ENCODE results near the gene CHRNB4.
"Not testable (repeated sequence)": the region's sequence is repeated elsewhere in the genome, so short reads cannot be mapped to it uniquely, and the experiment has no call there.

Gene CHRNB4

DNA sequence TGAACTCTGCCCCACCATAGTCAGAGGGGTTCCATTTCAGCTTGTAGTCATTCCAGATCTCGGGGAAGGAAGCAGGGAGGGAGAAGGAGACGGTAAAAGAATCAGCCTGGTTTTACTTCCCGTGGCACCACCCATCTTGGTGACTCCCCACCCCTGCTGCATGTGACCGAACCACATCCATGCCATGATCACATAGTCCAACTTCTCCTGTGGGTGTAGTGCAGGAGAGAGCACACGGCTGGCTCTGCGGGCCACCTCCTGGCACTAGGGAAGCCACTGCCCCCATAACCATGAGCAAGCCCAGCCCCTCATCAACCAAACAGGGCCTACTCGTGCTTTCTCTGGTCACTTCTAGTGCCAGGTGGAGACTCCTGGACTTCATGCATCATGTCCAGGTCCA lies 23.9 kb downstream of the CHRNB4 start:
- TF ChIP-seq, protein P1, sequence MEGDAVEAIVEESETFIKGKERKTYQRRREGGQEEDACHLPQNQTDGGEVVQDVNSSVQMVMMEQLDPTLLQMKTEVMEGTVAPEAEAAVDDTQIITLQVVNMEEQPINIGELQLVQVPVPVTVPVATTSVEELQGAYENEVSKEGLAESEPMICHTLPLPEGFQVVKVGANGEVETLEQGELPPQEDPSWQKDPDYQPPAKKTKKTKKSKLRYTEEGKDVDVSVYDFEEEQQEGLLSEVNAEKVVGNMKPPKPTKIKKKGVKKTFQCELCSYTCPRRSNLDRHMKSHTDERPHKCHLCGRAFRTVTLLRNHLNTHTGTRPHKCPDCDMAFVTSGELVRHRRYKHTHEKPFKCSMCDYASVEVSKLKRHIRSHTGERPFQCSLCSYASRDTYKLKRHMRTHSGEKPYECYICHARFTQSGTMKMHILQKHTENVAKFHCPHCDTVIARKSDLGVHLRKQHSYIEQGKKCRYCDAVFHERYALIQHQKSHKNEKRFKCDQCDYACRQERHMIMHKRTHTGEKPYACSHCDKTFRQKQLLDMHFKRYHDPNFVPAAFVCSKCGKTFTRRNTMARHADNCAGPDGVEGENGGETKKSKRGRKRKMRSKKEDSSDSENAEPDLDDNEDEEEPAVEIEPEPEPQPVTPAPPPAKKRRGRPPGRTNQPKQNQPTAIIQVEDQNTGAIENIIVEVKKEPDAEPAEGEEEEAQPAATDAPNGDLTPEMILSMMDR (IDR thresholded peaks at IDR 0.05; ENCODE audit: low read length, missing control alignments): no peak
- no peak for DNase-seq (ENCODE audit: low read depth)
- no peak overlapping the region for H3K4me3 ChIP-seq (replicated peaks; ENCODE audit: low read depth, low read length)

DNA sequence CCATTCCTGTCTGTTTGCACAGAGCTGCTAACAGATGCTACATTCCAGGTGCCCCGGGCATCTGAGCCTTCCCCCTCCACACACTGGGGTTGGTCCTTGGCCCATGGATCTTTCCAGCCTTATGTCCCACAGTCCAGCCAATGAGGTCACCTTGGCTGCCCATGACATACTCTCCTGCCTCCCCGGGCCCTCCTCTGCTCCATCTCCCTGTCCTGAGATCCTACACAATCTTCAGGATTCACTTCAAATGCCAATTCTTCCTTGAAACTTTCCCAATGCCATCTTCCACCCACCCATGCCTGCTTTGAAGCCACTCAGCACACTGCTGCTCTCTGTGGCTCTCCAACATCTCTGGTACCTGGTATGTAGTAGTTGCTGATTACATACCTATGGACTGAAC lies 24.5 kb downstream of the CHRNB4 start:
- no peak for DNase-seq (ENCODE audit: low read depth)
- TF ChIP-seq, protein P1 (IDR thresholded peaks at IDR 0.05; ENCODE audit: low read length, missing control alignments): no peak
- no peak overlapping the region for H3K4me3 ChIP-seq (replicated peaks; ENCODE audit: low read depth, low read length)

DNA sequence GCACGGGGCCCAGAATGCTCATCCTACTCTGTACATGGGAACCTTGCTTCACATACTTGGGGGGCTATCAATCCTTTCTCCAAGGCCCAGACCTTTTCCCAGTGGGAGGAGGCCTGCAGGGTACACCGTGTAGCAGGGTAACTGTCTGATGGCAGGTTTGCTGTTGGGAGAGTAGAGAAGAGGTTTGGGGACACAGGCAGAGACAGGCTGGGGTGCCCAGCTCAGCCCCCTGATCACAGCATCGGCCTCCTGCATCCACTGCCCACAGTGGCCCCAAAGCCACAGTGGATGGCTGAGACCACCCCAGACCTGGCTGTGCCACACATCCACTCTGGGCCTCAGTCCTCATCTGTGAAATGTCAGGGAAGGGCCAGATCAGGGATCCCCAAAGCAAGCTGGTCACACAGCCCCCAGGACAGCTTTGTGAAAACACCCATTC lies 25.8 kb downstream of the CHRNB4 start:
- no peak for DNase-seq (ENCODE audit: low read depth)
- TF ChIP-seq, protein P1 (IDR thresholded peaks at IDR 0.05; ENCODE audit: low read length, missing control alignments): no peak

DNA sequence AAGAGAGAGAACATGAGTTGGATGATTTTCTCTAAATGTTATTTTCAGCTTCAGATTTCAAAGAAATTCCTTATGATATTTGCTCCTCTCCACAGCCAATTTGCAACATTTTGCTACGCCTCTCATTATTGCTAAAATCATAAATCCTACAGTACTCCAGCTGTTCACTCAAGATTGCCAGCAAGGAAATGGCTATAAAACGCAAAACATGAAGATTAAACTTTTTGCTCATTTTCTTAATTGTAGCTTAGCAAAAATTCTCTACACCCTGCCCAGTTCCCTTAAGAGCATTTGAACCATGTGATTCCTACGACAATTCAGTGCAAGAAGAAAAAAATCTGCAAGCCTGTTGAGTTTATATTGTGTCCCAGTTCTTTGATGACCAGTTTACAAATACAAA lies 27.0 kb downstream of the CHRNB4 start:
- TF ChIP-seq, protein P1 (IDR thresholded peaks at IDR 0.05; ENCODE audit: low read length, missing control alignments): no peak
- H3K4me3 ChIP-seq (replicated peaks; ENCODE audit: low read depth, low read length): no peak overlapping the region
- DNase-seq (ENCODE audit: low read depth): no peak

More for the DNA sequence above, 25.8 kb downstream of the CHRNB4 start:
- H3K4me3 ChIP-seq (replicated peaks; ENCODE audit: low read depth, low read length): no peak overlapping the region

DNA sequence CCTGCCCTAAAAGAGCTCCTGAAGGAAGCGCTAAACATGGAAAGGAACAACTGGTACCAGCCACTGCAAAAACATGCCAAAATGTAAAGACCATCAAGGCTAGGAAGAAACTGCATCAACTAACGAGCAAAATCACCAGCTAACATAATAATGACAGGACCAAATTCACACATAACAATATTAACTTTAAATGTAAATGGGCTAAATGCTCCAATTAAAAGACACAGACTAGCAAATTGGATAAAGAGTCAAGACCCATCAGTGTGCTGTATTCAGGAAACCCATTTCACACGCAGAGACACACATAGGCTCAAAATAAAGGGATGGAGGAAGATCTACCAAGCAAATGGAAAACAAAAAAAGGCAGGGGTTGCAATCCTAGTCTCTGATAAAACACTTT lies 31.5 kb downstream of the CHRNB4 start:
- not testable (repeated sequence) for DNase-seq (ENCODE audit: low read depth); H3K4me3 ChIP-seq (replicated peaks; ENCODE audit: low read depth, low read length)

DNA sequence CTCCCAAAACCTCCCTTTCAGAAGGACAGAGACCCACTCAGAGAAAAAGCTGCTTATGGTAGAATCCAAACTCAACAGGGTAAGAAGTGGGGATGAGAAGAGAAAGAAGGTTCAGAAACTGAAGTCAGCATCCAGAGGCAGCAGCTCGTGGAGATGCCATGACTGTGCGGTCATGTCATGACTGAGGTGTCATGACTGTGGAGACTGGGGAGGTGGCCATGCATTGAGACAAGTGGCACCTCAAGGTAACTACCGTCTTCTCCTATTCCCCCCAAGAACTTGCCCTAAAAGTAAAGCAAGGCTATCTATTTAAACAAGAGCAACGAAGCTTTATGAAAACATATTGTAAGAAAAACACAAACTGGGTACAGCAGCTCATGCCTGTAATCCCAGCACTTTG lies 35.3 kb downstream of the CHRNB4 start:
- TF ChIP-seq, protein P1 (IDR thresholded peaks at IDR 0.05; ENCODE audit: low read length, missing control alignments): no peak
- no peak for DNase-seq (ENCODE audit: low read depth)
- H3K4me3 ChIP-seq (replicated peaks; ENCODE audit: low read depth, low read length): no peak overlapping the region

DNA sequence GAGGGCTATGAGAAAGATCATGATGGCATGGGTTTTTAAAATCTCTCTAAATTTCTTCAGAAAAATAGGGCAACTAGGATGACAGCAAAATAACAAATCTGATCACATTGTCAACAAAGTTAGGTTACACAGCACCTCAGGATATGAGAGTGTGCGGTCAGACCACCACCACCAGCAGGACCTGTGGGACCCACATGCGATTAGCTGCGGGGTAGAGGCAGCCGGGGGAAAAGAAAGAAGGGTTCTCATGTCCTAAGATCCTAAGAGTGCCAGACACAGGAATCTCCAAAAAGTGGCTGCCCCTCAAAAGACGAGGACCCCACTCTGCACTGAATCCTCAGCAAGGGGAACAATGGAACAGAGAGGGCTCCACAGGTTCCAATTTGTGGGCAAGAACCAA lies 35.8 kb downstream of the CHRNB4 start:
- DNase-seq (ENCODE audit: low read depth): no peak
- TF ChIP-seq, protein P1 (IDR thresholded peaks at IDR 0.05; ENCODE audit: low read length, missing control alignments): no peak
- no peak overlapping the region for H3K4me3 ChIP-seq (replicated peaks; ENCODE audit: low read depth, low read length)
